K562 (cell line): ENCODE data around the gene CCZ1B. TPM values are rescaled to one million over a fixed set of nuclear protein-coding genes. Genes with fewer than 3 reads are reported as not detected.
"Not testable (repeated sequence)": the region's sequence is repeated elsewhere in the genome, so short reads cannot be mapped to it uniquely, and the experiment has no call there.

Source experiments
- ATAC-seq: fragments of 200-7000 bp; cut with Tn5 transposase; 3 replicates; pipeline ENCODE4 v1.9.1; 2020; ENCODE audit warnings: moderate library complexity
- BruUV-seq: library from RNA; stranded (reverse); fragments of 400-500 nt; replicated peaks from 2 replicates; lab custom pipeline; 2021; lab: Mats Ljungman, UMichigan
- CTCF ChIA-PET: fragments of 300-600 bp; formaldehyde crosslinking; extraction: SDS; loops from one replicate; lab custom pipeline; 2021; ENCODE audit warnings: low intra/inter-chr PET ratio; lab: Yijun Ruan, JAX
- POLR2A ChIA-PET: fragments of 300-600, 350-650 bp; sonication (Branson Sonifier 250); formaldehyde crosslinking; extraction: SDS; loops from one replicate; lab custom pipeline; 2021; ENCODE audit warnings: antibody characterized with exemption, inconsistent platforms; lab: Yijun Ruan, JAX
- DNase-seq, 4 experiments: peaks; one replicate each; pipeline versions ENCODE4 v3.0.0 to v3.0.0-alpha.2; 2011 to 2018; ENCODE audit warnings: low spot score in 3 of 4, mixed read lengths in 3 of 4; ENCODE audit errors: extremely low read depth in 1 of 4
- FAIRE-seq: peaks from 2 replicates; lab custom pipeline; 2011; peaks lifted over from hg19 to GRCh38; lab: Jason Lieb, UNC
- H2AFZ ChIP-seq: 2 replicates; pipeline ENCODE4 v1.6.0; 2011; ENCODE audit warnings: low read depth, low read length, control low read depth, inconsistent platforms
- H3K27ac ChIP-seq: fragments of 200-600 bp; 3 replicates; pipeline ENCODE4 v1.8.0; 2011; ENCODE audit warnings: low read depth, mild to moderate bottlenecking, control low read depth, inconsistent platforms, low read length, moderate library complexity, mixed read lengths; ENCODE audit errors: extremely low read depth
- H3K27me3 ChIP-seq, 2 experiments: fragments of 300-600 bp in 1 of 2; 2 replicates in 1 of 2; 3 replicates in 1 of 2; pipeline versions ENCODE4 v1.6.0 to v1.8.0; 2011; ENCODE audit warnings: inconsistent platforms in 2 of 2, low read length in 2 of 2, mild to moderate bottlenecking in 1 of 2, mixed read lengths in 1 of 2, moderate library complexity in 1 of 2; ENCODE audit not compliant: control insufficient read depth in 2 of 2, insufficient read depth in 2 of 2
- H3K36me3 ChIP-seq: fragments of 300-600 bp; 3 replicates; pipeline ENCODE4 v1.8.0; 2011; ENCODE audit warnings: mild to moderate bottlenecking, low read length, inconsistent platforms; ENCODE audit not compliant: control insufficient read depth, insufficient read depth
- H3K4me1 ChIP-seq, 2 experiments: fragments of 200-600 bp in 1 of 2; replicated peaks in 1 of 2; 2 replicates in 1 of 2; 3 replicates in 1 of 2; pipeline versions ENCODE4 v1.5.1 to v1.8.0; 2011; ENCODE audit warnings: inconsistent platforms in 2 of 2, low read length in 2 of 2, mild to moderate bottlenecking in 1 of 2, mixed read lengths in 1 of 2, moderate library complexity in 1 of 2; ENCODE audit not compliant: control insufficient read depth in 2 of 2, insufficient read depth in 2 of 2
- H3K4me2 ChIP-seq: 2 replicates; pipeline ENCODE4 v1.6.1; 2011; ENCODE audit warnings: low read length, control low read depth, inconsistent platforms, mixed read lengths; ENCODE audit not compliant: insufficient read depth
- H3K4me3 ChIP-seq: fragments of 200-600 bp; sonication (generic), shearing (Covaris generic); 2 replicates; pipeline ENCODE4 v1.5.1; 2016; ENCODE audit warnings: control low read depth, inconsistent platforms
- H3K79me2 ChIP-seq: fragments of 200-600 bp; 3 replicates; pipeline ENCODE4 v1.8.0; 2011; ENCODE audit warnings: low read length, inconsistent platforms; ENCODE audit not compliant: control insufficient read depth, insufficient read depth
- H3K9ac ChIP-seq, 2 experiments: 2 replicates each; pipeline versions ENCODE4 v1.6.0 to v1.6.1; 2011; ENCODE audit warnings: low read depth in 2 of 2, low read length in 2 of 2, control low read depth in 1 of 2, inconsistent platforms in 1 of 2, mild to moderate bottlenecking in 1 of 2, mixed read lengths in 1 of 2; ENCODE audit not compliant: insufficient read depth in 1 of 2
- H3K9me1 ChIP-seq: one replicate; pipeline ENCODE4 v1.6.0; 2011; ENCODE audit warnings: inconsistent platforms, mild to moderate bottlenecking, low read length, moderate library complexity; ENCODE audit not compliant: control insufficient read depth, insufficient read depth
- H3K9me3 ChIP-seq: replicated peaks from 2 replicates; pipeline ENCODE4 v1.5.1; 2011; ENCODE audit warnings: low read depth, low read length, inconsistent platforms; ENCODE audit not compliant: control insufficient read depth, insufficient read depth
- H4K20me1 ChIP-seq: replicated peaks from 2 replicates; pipeline ENCODE4 v1.6.1; 2011; ENCODE audit warnings: low read length, inconsistent platforms, mixed read lengths; ENCODE audit not compliant: control insufficient read depth, insufficient read depth
- CTCF ChIP-seq, 3 experiments: IDR thresholded peaks in 2 of 3; conservative IDR thresholded peaks in 1 of 3; 2 replicates each; pipeline ENCODE4 v1.5.1; 2011 to 2012; ENCODE audit warnings: low read length in 3 of 3, mild to moderate bottlenecking in 3 of 3, control low read depth in 2 of 3, improper control_type of control experiment in 1 of 3, inconsistent platforms in 1 of 3, low read depth in 1 of 3, mixed read lengths in 1 of 3, moderate library complexity in 1 of 3; ENCODE audit not compliant: insufficient read depth in 2 of 3
- RAD21 ChIP-seq, 2 experiments: fragments of 250-450 bp in 1 of 2; fragments of 450-650 bp in 1 of 2; sonication (Bioruptor Pico) in 1 of 2; formaldehyde crosslinking in 1 of 2; IDR thresholded peaks in 1 of 2; conservative IDR thresholded peaks in 1 of 2; 2 replicates each; pipeline versions ENCODE4 v1.4.0 to v1.8.0; 2020 to 2022; ENCODE audit warnings: mild to moderate bottlenecking in 2 of 2, moderate library complexity in 1 of 2
- SMC3 ChIP-seq: conservative IDR thresholded peaks from 2 replicates; pipeline ENCODE4 v1.6.1; 2011; ENCODE audit warnings: low read depth, low read length, improper control_type of control experiment; ENCODE audit not compliant: insufficient read depth
- STAG1 ChIP-seq: sonication (generic); formaldehyde crosslinking; IDR thresholded peaks from 2 replicates; pipeline ENCODE4 v1.5.0; 2020; ENCODE audit warnings: missing genetic modification reagents, borderline replicate concordance
- WGBS: fragments of 100-300 bp; shearing (Covaris generic); methylation state at CpG from one replicate; pipeline ENCODE4 v1.1.6; 2016; ENCODE audit warnings: low coverage, mixed read lengths; ENCODE audit not compliant: insufficient coverage; ENCODE audit errors: missing lambda C conversion rate; 5-methylcytosine and 5-hydroxymethylcytosine counted together
- in situ Hi-C: fragments of 300-500 bp; cut with MboI; formaldehyde crosslinking; loops from 4 replicates; pipeline ENCODE4 v1.15.0; 2018; ENCODE audit warnings: inconsistent platforms, mixed read lengths
- intact Hi-C: fragments of 100-400 bp; cut with micrococcal nuclease; formaldehyde crosslinking; loops from 2 replicates; pipeline ENCODE4 v1.14.2; 2022
- polyA plus RNA-seq, 8 experiments: library from polyadenylated mRNA; depleted of rRNA in 4 of 8; stranded (reverse) in 5 of 8; unstranded in 3 of 8; fragments of >200 nt; fragmentation: Nextera tagmentation in 2 of 8; fragmentation: Illumina TruSeq in 1 of 8; extraction: Ambion mirVana in 2 of 8; extraction: Trizol in 1 of 8; gene quantifications; 2 replicates each; pipeline versions ENCODE4 v1.2.1 to v1.2.3, GENCODE V29; 2011 to 2014; ENCODE audit warnings: inconsistent platforms in 1 of 8, missing spikeins in 1 of 8
- total RNA-seq, 7 experiments: library from RNA; depleted of rRNA in 6 of 7; stranded (reverse); fragments of >200 nt in 6 of 7; fragmentation: Illumina TruSeq in 2 of 7; extraction: Trizol in 2 of 7; gene quantifications; 2 replicates each; pipeline versions ENCODE4 v1.2.1 to v1.2.3, GENCODE V29; 2011 to 2021; ENCODE audit warnings: low replicate concordance in 1 of 7
- TF ChIP-seq, protein P1 (sequence below), 2 experiments: fragments of 450-650 bp; formaldehyde crosslinking in 1 of 2; IDR thresholded peaks; 2 replicates each; pipeline versions ENCODE4 v1.4.0 to v1.6.1; 2014 to 2020; ENCODE audit warnings: mild to moderate bottlenecking in 2 of 2, borderline replicate concordance in 1 of 2, low read depth in 1 of 2

CCZ1B gene
- total and polyA plus RNA-seq, 9 of the 15 experiments (the other 6 are each of a cell fraction or from before 2014, with no cell fraction given): 8.1 to 78.5 (median 36.8) TPM

GRCh38 chr7:6857721-6858314 lies 31.7 kb upstream of the CCZ1B start:
- H3K4me2 ChIP-seq, BruUV-seq, H3K4me1 ChIP-seq, H3K9ac ChIP-seq, H3K27ac ChIP-seq, CTCF ChIA-PET, H3K79me2 ChIP-seq, ATAC-seq, H3K36me3 ChIP-seq, in situ Hi-C loops, H3K9me1 ChIP-seq: not testable (repeated sequence)
- intact Hi-C loops: loop anchor here (5.0 to 10.0 kb wide), 2 partner anchors 341 to 533 kb away; no protein-coding TSS in a partner anchor
- peak; percentile 82 for FAIRE-seq
- TF ChIP-seq RAD21 (CRISPR knock-in tag; conservative IDR thresholded peaks at IDR 0.05 in 1 of 2, IDR thresholded peaks at IDR 0.05 in 1 of 2): peak; percentile 60 to 65
- peak; percentile 54 to 64 (median 61); a peak in 5 of 6 replicates for TF ChIP-seq CTCF (IDR thresholded peaks at IDR 0.05 in 2 of 3, conservative IDR thresholded peaks at IDR 0.05 in 1 of 3; ENCODE audit: insufficient read depth in 2 of 3, low read depth in 1 of 3, low read length in 3 of 3)
- TF ChIP-seq, protein P1, sequence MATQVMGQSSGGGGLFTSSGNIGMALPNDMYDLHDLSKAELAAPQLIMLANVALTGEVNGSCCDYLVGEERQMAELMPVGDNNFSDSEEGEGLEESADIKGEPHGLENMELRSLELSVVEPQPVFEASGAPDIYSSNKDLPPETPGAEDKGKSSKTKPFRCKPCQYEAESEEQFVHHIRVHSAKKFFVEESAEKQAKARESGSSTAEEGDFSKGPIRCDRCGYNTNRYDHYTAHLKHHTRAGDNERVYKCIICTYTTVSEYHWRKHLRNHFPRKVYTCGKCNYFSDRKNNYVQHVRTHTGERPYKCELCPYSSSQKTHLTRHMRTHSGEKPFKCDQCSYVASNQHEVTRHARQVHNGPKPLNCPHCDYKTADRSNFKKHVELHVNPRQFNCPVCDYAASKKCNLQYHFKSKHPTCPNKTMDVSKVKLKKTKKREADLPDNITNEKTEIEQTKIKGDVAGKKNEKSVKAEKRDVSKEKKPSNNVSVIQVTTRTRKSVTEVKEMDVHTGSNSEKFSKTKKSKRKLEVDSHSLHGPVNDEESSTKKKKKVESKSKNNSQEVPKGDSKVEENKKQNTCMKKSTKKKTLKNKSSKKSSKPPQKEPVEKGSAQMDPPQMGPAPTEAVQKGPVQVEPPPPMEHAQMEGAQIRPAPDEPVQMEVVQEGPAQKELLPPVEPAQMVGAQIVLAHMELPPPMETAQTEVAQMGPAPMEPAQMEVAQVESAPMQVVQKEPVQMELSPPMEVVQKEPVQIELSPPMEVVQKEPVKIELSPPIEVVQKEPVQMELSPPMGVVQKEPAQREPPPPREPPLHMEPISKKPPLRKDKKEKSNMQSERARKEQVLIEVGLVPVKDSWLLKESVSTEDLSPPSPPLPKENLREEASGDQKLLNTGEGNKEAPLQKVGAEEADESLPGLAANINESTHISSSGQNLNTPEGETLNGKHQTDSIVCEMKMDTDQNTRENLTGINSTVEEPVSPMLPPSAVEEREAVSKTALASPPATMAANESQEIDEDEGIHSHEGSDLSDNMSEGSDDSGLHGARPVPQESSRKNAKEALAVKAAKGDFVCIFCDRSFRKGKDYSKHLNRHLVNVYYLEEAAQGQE (IDR thresholded peaks at IDR 0.05; ENCODE audit: borderline replicate concordance): peak; percentile 49; the same call in 1 of the 2 replicates
- TF ChIP-seq, protein P1 (CRISPR knock-in tag; IDR thresholded peaks at IDR 0.05; ENCODE audit: low read depth): not testable (repeated sequence)
- peak; percentile 57; the same call in 1 of the 2 replicates for TF ChIP-seq STAG1 (CRISPR knock-in tag)
- peak; percentile 53; the same call in 1 of the 2 replicates for TF ChIP-seq SMC3
- TF ChIP-seq, all 486 proteins: peak for 5; not testable (repeated sequence) for 481
- WGBS: 0% methylated on average over 11 of the region's 14 CpGs
- POLR2A ChIA-PET, H3K9me3 ChIP-seq, H2AFZ ChIP-seq, H3K27me3 ChIP-seq, H4K20me1 ChIP-seq, H3K4me3 ChIP-seq: not testable (repeated sequence)
- DNase-seq: peak; percentile 30 to 61 (median 42)
